Testis (tissue), 3 donors: ENCODE measurements around the gene HPD. TPM values are rescaled to one million over a fixed set of nuclear protein-coding genes. Genes with fewer than 3 reads are reported as not detected.

Source experiments
- DNase-seq: peaks from one replicate; pipeline ENCODE4 v3.0.0-alpha.2; 2019
- H3K27ac ChIP-seq, 2 donors: fragments of 200-600 bp; sonication (generic); one replicate each; pipeline ENCODE4 v1.5.1; 2019
- H3K27me3 ChIP-seq: fragments of 200-600 bp; sonication (generic); one replicate; pipeline ENCODE4 v1.5.1; 2019
- H3K36me3 ChIP-seq: fragments of 200-600 bp; sonication (generic); one replicate; pipeline ENCODE4 v1.5.1; 2017; ENCODE audit warnings: low read depth; ENCODE audit errors: missing control alignments
- H3K4me1 ChIP-seq: fragments of 200-600 bp; sonication (generic); one replicate; pipeline ENCODE4 v1.5.1; 2019
- H3K4me3 ChIP-seq, 2 donors: fragments of 200-600 bp; sonication (generic); one replicate each; pipeline ENCODE4 v1.5.1; 2017 to 2019
- H3K9me3 ChIP-seq: fragments of 200-600 bp; sonication (generic); one replicate; pipeline ENCODE4 v1.5.1; 2017
- POLR2A ChIP-seq: fragments of 450-650 bp; IDR thresholded peaks from one replicate; pipeline ENCODE4 v1.6.1; 2017; ENCODE audit warnings: antibody characterized with exemption, mild to moderate bottlenecking, moderate library complexity
- whole genome bisulfite sequencing, 2 donors: methylation state at CpG; one replicate each; pipeline ENCODE4 v1.1.5; 2018; 5-methylcytosine and 5-hydroxymethylcytosine counted together
- intact Hi-C: fragments of 100-400 bp; cut with DNase I; formaldehyde crosslinking; loops from one replicate; pipeline ENCODE4 v1.15.1; 2023; ENCODE audit warnings: low total_unique reads
- polyA plus RNA-seq: library from polyadenylated mRNA; stranded (reverse); fragments of 350-450 nt; fragmentation: Illumina TruSeq; extraction: RNeasy Lipid Tissue Mini Kit (QIAGEN cat#74804); gene quantifications from one replicate; pipeline ENCODE4 v1.2.3, GENCODE V29; 2014; ENCODE audit warnings: low read depth, low replicate concordance; ENCODE audit not compliant: insufficient read depth
- total RNA-seq, 2 donors: library from RNA; depleted of rRNA; stranded (reverse); fragments of >200 nt; gene quantifications; one replicate each; pipeline ENCODE4 v1.2.3, GENCODE V29; 2016
- TF ChIP-seq, protein P1 (sequence below), 3 experiments: fragments of 450-650 bp in 2 of 3; fragments of 200-600 bp in 1 of 3; sonication (generic) in 1 of 3; IDR thresholded peaks; one replicate each; pipeline ENCODE4 v1.5.1; 2016 to 2019; ENCODE audit warnings: antibody characterized with exemption in 3 of 3, mild to moderate bottlenecking in 2 of 3, moderate library complexity in 1 of 3

HPD gene
- total and polyA plus RNA-seq, 3 donors from 2014 or later: 5.9 to 11.6 (median 10.6) TPM

DNA sequence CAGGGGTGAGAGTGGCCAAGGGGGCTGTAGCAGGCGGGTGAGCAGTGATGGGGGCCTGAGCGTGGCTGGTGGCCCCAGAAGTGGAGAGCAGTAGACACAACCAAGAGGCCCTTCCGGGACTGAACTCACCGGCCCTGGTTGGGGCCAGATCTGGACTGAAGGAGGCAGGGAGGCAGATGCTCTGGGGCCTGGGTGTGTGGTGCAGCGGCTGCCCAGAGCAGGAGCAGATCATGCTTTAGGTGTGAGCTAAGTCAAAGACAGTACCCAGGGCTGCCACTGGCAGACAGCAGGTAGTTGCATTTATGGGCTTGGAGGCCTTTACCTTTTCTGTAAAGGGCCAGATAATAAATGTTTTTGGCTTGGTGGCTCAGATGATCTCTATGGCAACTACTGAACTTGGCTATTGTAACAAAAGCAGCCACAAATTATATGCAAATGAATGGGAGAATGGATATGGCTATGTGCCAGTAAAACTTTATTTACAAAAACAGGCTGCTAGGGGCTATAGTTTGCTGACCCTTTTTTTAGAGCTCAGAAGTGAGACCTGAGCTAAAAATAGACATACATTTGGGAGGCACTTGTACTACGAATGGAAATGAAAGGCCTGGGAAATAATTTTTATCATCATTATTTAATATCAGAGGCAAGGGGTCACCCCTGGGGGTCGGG lies 29.3 kb downstream of the HPD start:
- no peak for DNase-seq
- Histone ChIP-seq H3K9me3 (no peaks in the 10 kb centered on the region), H3K4me1 (no peaks in the 10 kb centered on the region), H3K4me3 (no peak overlapping the region), H3K27ac (no peak overlapping the region), H3K36me3 (no peaks in the 10 kb centered on the region), H3K27me3 (no peaks in the 10 kb centered on the region)
- intact Hi-C loops: no loop called here
- TF ChIP-seq POLR2A: no peak
- TF ChIP-seq, protein P1, sequence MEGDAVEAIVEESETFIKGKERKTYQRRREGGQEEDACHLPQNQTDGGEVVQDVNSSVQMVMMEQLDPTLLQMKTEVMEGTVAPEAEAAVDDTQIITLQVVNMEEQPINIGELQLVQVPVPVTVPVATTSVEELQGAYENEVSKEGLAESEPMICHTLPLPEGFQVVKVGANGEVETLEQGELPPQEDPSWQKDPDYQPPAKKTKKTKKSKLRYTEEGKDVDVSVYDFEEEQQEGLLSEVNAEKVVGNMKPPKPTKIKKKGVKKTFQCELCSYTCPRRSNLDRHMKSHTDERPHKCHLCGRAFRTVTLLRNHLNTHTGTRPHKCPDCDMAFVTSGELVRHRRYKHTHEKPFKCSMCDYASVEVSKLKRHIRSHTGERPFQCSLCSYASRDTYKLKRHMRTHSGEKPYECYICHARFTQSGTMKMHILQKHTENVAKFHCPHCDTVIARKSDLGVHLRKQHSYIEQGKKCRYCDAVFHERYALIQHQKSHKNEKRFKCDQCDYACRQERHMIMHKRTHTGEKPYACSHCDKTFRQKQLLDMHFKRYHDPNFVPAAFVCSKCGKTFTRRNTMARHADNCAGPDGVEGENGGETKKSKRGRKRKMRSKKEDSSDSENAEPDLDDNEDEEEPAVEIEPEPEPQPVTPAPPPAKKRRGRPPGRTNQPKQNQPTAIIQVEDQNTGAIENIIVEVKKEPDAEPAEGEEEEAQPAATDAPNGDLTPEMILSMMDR (IDR thresholded peaks at IDR 0.05): no peak
- 82 to 87% methylated on average over 7 of the region's 7 CpGs for WGBS, 2 donors

DNA sequence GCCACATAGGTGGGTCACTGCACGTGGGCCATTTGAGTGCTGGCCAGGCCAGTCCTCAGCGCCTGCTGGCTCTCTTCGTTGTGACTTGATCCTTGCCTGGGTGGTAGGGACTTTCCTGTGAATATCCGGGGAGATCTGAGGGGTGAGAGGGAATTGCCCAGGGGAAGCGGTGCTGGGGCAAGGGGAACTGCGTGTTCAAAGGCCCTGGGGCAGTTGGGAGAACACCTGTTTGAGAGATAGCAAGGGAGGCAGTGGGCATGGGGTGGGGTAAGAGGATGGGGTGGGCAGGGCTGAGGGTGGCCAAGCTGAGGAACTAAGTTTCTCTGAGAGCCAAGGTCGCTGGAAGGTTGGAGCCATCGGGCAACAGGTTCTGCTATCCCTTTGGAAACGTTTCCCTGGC lies 29.8 kb downstream of the HPD start:
- H3K4me1 ChIP-seq: no peaks in the 10 kb centered on the region
- whole genome bisulfite sequencing, 2 donors: 87 to 91% methylated on average over 9 of the region's 9 CpGs
- no peaks in the 10 kb centered on the region for H3K36me3 ChIP-seq
- intact Hi-C loops: no loop called here
- no peak overlapping the region for H3K27ac ChIP-seq
- no peak overlapping the region for H3K4me3 ChIP-seq
- H3K9me3 ChIP-seq: no peaks in the 10 kb centered on the region
- no peak for DNase-seq
- TF ChIP-seq, protein P1 (IDR thresholded peaks at IDR 0.05): no peak
- no peak for TF ChIP-seq POLR2A
- H3K27me3 ChIP-seq: no peaks in the 10 kb centered on the region

DNA sequence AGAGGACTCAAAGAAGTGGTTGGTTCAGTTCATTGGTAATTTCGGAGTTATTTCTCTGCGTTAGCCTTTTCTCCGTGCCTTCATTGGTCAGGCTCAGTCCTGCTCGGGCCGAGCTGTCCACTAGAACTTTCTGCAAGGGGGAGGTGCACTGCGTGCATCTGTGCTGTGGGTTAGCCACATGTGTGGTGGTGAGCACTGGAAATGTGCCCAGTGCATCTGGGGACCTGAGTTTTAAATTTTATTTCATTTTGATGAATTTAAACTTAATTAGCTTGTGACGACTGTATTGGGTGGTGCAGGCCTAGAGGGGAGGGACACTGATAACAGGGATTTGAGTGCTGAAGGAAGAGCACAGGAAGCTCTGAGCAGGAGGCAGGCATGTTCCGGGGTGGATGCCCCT lies 30.4 kb downstream of the HPD start:
- no peak overlapping the region for H3K27ac ChIP-seq
- H3K9me3 ChIP-seq: no peaks in the 10 kb centered on the region
- no peak overlapping the region for H3K4me3 ChIP-seq
- no peaks in the 10 kb centered on the region for H3K4me1 ChIP-seq
- 88 to 89% methylated on average over 8 of the region's 8 CpGs for WGBS, 2 donors
- TF ChIP-seq POLR2A: no peak
- TF ChIP-seq, protein P1 (IDR thresholded peaks at IDR 0.05): no peak
- intact Hi-C loops: no loop called here
- H3K36me3 ChIP-seq: no peaks in the 10 kb centered on the region
- DNase-seq: no peak
- H3K27me3 ChIP-seq: no peaks in the 10 kb centered on the region

- H3K4me1 ChIP-seq: no peaks in the 10 kb centered on the region
- no peaks in the 10 kb centered on the region for H3K36me3 ChIP-seq
- H3K27ac ChIP-seq: no peak overlapping the region
- TF ChIP-seq, protein P1 (IDR thresholded peaks at IDR 0.05): no peak
- TF ChIP-seq POLR2A: no peak
- no peaks in the 10 kb centered on the region for H3K27me3 ChIP-seq
- 94 to 96% methylated on average over 40 to 48 of the region's 48 CpGs for WGBS, 2 donors
- H3K4me3 ChIP-seq: no peak overlapping the region
- intact Hi-C loops: no loop called here
- no peak for DNase-seq
- H3K9me3 ChIP-seq: no peaks in the 10 kb centered on the region
Measured at GRCh38 chr12:121827351-121828099, 31.1 kb downstream of the HPD start.
